Activated CD8-positive, alpha-beta memory T cell treated with anti-CD3 and anti-CD28 coated beads for 24 hours (primary cell): Measurements from ENCODE around the gene KRT10.
"Not testable (repeated sequence)": the region's sequence is repeated elsewhere in the genome, so short reads cannot be mapped to it uniquely, and the experiment has no call there.

Source experiments
- DNase-seq: peaks from one replicate; pipeline ENCODE4 v3.0.0-alpha.2; 2020

KRT10 gene

DNA sequence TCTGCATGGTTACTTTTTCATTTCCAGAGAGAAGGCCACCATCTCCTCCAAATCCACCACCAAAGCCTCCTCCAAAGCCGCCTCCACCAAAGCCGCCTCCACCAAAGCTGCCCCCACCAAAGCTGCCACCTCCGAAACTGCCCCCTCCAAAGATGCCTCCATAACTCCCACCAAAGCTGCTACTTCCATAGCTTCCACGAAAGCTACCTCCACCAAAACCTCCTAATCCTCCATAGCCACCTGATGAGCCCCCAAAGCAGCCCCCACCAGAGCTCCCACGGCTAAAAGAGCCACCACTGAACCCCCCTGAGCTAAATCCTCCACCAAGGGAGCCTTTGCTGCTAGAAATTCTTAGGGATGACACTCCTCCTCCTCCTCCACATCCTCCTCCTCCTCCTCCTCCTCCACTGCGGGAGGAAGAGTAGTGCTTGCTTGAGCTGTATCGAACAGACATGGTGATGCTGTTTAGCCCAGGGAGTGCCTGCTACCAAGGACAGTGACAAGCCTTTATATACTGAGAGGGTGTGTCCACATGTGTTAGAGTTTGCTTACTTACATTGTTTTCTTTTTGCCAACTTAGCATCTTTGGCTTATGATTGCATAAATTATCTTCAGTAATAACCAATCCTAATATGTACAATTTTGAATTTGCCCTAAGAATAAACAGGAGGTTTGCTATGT lies at the start of gene KRT10:
Gene KRT10, minus strand, starts transcription at position 483 of the 681 bp plus-strand sequence. Its CDS starts 29 bp downstream, at position 454.
- no peak for DNase-seq

DNA sequence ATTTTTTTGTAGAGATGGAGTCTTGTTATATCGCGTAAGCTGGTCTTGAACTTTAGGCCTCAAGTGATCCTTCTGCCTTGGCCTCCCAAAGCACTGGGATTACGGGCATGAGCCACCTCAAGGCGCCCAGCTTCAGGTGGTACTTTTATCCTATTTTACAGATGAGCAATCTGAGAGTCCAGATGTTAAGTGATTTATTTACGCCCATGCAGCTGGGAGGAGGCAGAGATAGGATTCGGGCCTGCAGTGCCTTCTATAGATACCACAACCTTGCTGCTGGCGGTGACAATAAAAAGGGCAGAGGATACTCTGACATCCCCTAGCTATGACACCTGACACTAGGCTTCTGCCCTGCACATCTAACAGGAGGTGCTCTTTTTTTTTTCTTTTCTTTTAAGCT lies 48.9 kb upstream of the KRT10 start:
- DNase-seq = no peak

- DNase-seq = no peak
These were observed 47.7 kb upstream of the KRT10 start for GRCh38 chr17:40870136-40870535.

DNA sequence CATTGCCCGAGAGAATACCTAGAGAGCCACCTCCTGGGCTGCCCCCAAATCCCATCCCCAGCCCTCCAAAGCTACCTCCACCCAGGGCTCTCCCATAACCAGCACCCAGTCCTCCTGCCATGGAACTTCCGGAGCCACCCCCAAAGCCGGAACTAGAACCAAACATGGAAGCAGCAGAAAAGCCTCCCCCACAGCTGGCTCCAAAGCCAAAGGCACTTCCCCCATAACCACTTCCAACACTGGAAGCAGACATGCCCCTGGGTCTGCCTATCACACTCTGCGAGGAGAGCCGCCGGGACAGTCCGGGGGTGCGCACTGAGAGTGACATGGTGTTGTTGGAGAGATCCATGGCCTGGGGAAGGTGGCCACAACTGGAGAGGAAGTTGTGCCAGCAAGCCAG lies 44.4 kb upstream of the KRT10 start, which contains the start of gene KRT12:
Gene KRT12, minus strand, starts transcription at position 386 of the 400 bp plus-strand sequence. Its CDS starts 37 bp downstream, at position 349.
- no peak for DNase-seq

DNA sequence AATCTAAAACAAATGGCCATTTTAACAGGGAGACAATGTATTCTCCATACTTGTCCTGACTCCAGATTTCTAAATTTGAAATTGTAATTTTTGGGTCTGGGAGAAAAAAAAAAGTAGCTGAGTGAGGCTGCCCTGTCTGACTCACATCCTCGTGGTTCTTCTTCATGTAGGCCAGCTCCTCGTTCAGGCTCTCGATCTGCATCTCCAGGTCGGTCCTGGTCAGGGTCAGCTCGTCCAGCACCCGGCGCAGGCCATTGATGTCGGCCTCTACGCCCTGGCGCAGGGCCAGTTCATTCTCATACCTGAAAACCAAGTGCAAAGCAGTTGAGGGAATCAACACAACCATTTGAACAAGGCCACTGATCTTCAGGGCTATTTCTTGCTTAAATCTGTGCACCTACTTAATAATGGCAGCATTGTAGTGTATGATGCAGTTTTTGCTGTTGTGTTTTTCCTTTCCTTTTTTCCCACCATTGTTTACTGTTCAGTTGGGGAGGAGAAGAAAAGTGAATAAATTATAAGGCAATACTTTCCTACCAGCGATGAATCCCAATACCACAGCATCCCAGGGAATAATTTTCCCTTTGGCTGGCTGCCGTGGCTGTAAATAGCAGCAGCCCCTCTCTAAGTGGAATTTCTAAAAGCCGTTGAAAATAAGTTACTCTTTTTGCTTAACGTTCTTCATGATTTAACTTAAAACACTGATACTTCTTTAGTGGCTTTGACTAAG lies 42.4 kb upstream of the KRT10 start:
- no peak for DNase-seq

DNA sequence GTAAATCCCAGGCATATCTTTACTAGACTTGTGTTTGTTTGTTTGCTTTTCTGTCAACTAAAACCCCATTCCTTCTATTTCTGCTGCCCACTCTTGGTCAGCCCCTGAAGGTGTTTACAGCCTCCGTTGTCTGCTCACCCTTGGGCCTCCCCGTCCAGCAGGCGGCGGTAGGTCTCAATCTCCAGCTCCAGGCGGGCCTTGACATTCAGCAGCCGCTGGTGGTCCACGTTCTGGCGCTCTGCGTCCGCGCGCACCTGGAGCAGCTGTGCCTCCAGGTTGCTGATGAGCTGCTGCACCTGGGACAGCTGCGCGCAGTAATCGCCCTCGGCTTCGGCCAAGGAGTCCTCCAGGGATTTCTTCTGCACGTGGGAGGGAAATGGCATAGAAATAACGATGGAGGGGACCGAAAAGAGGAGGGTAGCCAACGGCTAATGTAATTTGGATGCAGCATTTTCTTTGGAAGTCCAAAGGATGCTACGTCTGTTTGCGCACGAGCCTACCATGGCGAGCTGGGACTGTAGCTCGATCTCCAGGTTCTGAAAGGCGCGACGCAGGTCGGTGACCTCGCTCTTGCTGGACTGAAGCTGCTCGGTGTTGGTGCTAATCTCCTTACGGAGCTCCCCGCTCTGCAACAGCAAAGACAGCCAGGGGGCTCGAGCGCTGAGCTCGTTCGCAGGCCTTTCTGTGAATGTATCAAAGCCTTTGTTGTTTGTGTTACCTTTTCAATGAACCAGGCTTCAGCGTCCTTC lies 40.7 kb upstream of the KRT10 start:
- no peak for DNase-seq

DNA sequence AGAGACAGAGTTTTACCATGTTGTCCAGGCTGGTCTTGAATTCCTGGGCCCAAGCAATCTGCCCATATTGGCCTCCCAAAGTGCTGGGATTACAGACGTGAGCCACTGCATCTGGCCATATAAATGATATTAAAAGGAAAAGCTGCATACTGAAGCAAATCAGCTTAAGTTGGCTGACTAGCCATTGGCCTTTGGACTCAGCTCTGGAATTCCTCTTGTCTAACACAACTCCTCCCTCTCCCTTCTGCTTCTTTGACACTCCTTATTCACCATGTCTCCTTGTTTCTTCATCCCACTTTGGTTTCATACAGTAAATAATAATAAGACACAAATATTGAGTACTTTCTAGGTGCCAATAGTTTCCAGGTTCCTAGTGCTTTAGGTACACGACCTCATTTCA lies 37.1 kb upstream of the KRT10 start:
- DNase-seq = no peak

DNA sequence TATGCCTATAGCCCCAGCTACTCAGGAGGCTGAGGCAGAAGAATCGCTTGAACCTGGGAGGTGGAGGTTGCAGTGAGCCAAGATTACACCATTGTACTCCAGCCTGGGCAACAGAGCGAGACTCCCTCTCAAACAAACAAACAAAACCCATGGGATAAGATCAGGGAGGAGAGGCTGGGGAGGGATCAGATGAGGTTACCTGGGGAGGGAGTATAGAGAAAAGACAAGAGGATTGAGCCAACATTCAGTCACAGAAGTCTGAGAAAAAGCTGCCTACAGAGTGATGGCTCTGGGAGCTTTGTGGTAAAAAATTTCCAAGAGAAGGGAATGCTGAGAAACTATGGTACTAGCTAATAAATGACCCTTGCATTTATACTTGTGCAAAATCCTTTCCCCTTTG lies 36.3 kb upstream of the KRT10 start:
- not testable (repeated sequence) for DNase-seq

DNA sequence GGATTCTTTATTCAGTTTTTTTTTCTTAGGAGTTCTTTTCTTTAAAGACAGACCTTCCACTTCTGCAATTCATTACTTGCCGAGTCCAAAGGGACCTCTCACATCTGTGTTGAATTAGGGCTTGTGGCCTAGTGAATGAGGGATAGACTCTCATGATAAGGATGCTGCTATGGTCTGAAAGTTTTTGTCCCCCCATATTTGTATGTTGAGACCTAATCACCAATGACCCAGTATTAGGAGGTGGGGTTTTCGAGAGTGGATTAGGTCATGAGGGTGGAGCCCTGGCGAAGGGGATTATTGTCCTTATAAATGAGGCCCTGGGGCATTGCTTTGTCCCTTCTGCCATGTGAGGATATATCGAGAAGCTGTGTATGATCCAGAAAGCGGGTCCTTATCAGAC lies 35.1 kb upstream of the KRT10 start:
- DNase-seq = no peak

DNA sequence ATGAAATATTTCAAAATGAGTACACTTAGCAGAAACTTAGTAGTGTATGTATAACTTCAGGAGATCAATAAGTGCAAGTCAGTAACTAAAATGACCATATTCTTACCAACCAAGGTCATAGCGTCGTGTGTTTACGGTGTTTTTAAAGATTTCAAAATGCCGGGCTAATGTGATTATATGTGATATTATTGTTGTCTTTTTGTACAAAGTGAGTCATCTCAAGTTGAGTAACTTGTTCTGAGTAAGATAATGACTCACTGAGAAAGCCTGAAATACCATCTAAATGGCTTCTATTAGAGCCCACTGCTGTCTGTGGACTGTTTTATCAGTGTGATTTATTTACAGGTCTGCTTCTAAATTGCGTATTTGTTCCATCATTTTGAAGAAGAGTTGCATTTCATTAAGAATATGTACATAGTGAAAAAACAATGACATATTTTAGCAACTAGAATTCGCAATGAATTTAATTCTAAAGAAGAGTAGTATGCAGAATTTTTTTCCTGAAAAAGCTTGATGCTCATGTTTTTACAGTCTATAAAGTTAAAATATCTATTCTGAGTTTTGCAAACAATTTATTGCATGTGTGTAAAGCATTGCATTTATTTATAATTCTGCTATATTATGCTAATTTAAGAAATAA lies 31.9 kb upstream of the KRT10 start:
- DNase-seq = no peak

DNA sequence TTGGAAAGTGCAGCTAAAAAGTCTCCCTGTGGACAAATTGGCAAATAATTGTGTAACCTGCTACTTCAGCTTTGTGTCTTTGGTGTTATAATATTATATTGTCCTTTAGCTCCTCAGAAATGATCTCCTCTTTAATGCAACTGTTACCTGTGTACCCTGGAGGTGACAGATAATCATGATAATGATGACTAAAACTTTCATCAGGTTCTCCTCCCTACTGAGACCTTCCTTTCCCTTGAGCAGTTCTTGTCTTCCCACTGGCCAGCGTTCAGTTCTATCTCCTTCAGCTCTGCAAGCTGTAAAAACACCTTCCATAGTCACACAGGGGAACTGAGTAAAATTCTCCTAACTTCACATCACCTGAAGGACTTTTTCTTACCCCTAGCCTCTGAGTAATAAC lies 29.9 kb upstream of the KRT10 start:
- DNase-seq = no peak

DNA sequence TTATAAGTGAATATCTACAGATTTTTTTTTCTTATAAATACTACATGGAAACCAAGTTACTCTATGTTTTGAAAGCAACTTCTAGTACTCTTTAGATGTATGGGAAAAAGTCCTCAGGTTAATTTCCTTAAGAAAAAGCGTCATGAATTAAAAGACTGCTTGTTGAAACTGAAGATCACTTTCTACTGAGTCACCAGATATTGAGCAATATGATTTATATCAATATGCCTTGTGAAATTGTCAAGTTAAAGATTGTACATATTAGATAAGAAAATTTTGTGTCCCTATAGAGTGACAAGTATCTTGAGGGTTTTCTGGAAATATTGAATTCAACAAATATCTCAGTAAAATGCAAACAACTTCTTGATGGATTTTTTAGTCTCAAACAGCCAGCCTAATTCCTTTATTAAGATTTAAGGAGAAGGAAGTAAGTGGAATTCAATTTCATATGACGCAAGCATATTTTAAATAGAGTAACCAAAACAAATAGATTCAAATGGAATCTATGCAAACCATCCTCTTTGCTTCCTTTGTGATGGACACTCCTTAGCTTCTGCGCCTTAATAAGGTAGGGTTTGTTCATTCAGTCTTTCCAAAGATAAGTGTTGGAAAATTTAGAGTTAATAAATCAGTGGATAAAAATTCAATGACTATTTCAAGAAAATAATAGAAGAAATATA lies 28.0 kb upstream of the KRT10 start:
- DNase-seq = no peak

- DNase-seq = no peak
These were observed 27.3 kb upstream of the KRT10 start for GRCh38 chr17:40849723-40850122.

GRCh38 chr17:40848583-40849235 lies 26.3 kb upstream of the KRT10 start:
- no peak for DNase-seq

DNA sequence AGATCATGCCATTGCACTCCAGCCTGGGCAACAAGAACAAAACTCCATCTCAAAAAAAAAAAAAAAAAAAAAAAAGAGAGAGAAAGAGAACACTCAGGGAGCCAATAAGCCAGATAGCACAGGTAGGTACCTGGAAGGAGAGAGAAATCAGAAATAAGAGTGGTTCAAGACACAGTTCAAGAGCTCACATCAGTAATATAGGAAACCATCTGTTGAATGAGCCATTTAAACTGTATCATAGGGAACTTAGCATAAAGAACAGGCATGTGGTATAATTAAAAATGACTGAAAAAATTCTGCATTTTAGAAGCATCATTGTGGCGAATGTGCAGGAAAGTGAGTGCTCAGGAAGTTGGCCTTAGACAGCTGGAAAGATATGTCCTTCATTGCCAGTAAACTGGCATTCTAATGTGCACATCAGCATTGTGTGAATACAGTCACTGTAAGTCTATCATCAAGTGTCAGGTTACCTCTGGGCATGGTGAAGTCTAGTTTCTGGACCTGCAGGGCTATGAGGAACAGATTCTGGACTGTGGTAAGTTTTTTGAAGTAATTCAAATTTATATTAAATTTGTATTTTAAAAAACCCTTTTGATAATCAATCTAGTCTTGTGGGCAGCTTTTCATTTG lies 24.2 kb upstream of the KRT10 start:
- no peak for DNase-seq

- DNase-seq = no peak
These were observed 22.3 kb upstream of the KRT10 start for GRCh38 chr17:40844671-40845107.

GRCh38 chr17:40843242-40843641 lies 20.8 kb upstream of the KRT10 start:
- DNase-seq = no peak

DNA sequence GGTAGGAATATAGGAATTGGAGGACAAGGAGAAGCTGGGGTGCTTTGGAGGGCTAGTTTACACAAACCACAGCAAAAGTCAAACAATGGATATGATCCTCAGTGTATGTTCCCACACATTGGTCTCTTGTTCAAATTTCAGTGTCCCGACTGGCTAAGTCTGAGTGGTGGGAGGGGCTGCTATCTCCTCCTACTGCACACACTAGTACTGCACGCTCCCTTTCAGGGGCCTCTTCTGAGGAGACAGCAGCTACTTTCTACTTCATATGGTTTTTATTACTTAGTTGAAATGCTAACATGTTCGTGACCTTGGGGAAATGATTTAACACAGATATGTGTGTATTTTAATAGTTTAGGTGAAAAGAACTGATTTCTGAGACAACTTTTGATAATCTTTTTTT lies 18.8 kb upstream of the KRT10 start:
- no peak for DNase-seq

GRCh38 chr17:40839194-40839593 lies 16.8 kb upstream of the KRT10 start:
- DNase-seq = no peak

- DNase-seq = no peak
These were observed 13.6 kb upstream of the KRT10 start for GRCh38 chr17:40836020-40836419.

GRCh38 chr17:40833882-40834281 lies 11.5 kb upstream of the KRT10 start:
- no peak for DNase-seq

GRCh38 chr17:40832840-40833239 lies 10.4 kb upstream of the KRT10 start:
- no peak for DNase-seq
